Heart left ventricle (tissue), 16 donors: ENCODE results near the gene SELENON. TPM values are rescaled to one million over a fixed set of nuclear protein-coding genes. Genes with fewer than 3 reads are reported as not detected.

Experiments used
- ATAC-seq, 4 donors: fragments of 200-7000 bp; cut with Tn5 transposase; one replicate each; pipeline ENCODE4 v1.9.1; 2020 to 2022; ENCODE audit warnings: moderate library complexity in 4 of 4, mild to moderate bottlenecking in 3 of 4, moderate number of reproducible peaks in 1 of 4
- DNase-seq, 5 donors: peaks; one replicate each; pipeline ENCODE4 v3.0.0-alpha.2; 2020
- H3K27ac ChIP-seq, 12 donors: fragments of 200-600 bp; sonication (generic) in 4 of 12; one replicate each; pipeline versions ENCODE4 v1.5.0 to v1.8.0; 2016 to 2022; ENCODE audit warnings: mild to moderate bottlenecking in 2 of 12
- H3K27me3 ChIP-seq, 9 donors: fragments of 200-600 bp; sonication (generic) in 2 of 9; one replicate each; pipeline versions ENCODE4 v1.5.1 to v1.8.0; 2016 to 2022; ENCODE audit warnings: mild to moderate bottlenecking in 3 of 9
- H3K36me3 ChIP-seq, 9 donors: fragments of 200-600 bp; sonication (generic) in 2 of 9; one replicate each; pipeline versions ENCODE4 v1.5.0 to v1.8.0; 2018 to 2022; ENCODE audit warnings: mild to moderate bottlenecking in 2 of 9
- H3K4me1 ChIP-seq, 12 donors: fragments of 200-600 bp; sonication (generic) in 4 of 12; one replicate each; pipeline versions ENCODE4 v1.5.0 to v1.8.0; 2016 to 2022; ENCODE audit warnings: mild to moderate bottlenecking in 3 of 12
- H3K4me3 ChIP-seq, 12 donors: fragments of 200-600 bp; sonication (generic) in 4 of 12; one replicate each; pipeline versions ENCODE4 v1.5.0 to v1.8.0; 2017 to 2022; ENCODE audit warnings: mild to moderate bottlenecking in 9 of 12, moderate library complexity in 4 of 12
- H3K9me3 ChIP-seq, 12 donors: fragments of 200-600 bp; sonication (generic) in 4 of 12; one replicate each; pipeline versions ENCODE4 v1.5.0 to v1.8.0; 2016 to 2022; ENCODE audit warnings: mild to moderate bottlenecking in 1 of 12
- POLR2A ChIP-seq, 2 donors: fragments of 450-650 bp; IDR thresholded peaks; one replicate each; pipeline ENCODE4 v1.6.1; 2017; ENCODE audit warnings: antibody characterized with exemption in 2 of 2, mild to moderate bottlenecking in 2 of 2, moderate library complexity in 2 of 2
- WGBS, 4 donors: extraction: QIAGEN DNeasy Blood & Tissue Kit in 2 of 4; methylation state at CpG; one replicate each; pipeline versions ENCODE4 v1.1.5 to v1.1.7; 2013 to 2018; 5-methylcytosine and 5-hydroxymethylcytosine counted together
- intact Hi-C, 10 donors: fragments of 100-400 bp; cut with DNase I; formaldehyde crosslinking; loops; one replicate each; pipeline versions ENCODE4 v1.11.1 to v1.14.2; 2022
- polyA plus RNA-seq, 2 donors: library from polyadenylated mRNA; stranded (reverse); fragments of 200-250 nt; gene quantifications; one replicate each; pipeline ENCODE4 v1.2.3, GENCODE V29; 2013
- total RNA-seq, 9 donors: library from RNA; depleted of rRNA in 2 of 9; stranded (reverse); fragments of >200 nt in 2 of 9; fragmentation: NEBNext Ultra II Directional in 3 of 9; extraction: Animal tissue kit (Norgen Biotek cat#: 25700) in 3 of 9; gene quantifications; one replicate each; pipeline versions ENCODE4 v1.1.0 to v1.2.4, GENCODE V29; 2016 to 2023
- TF ChIP-seq, protein P1 (sequence below), 12 donors: fragments of 200-600 bp; sonication (generic) in 4 of 12; IDR thresholded peaks; one replicate each; pipeline versions ENCODE4 v1.5.0 to v1.8.0; 2018 to 2022; ENCODE audit warnings: antibody characterized with exemption in 12 of 12, mild to moderate bottlenecking in 5 of 12
- donor health status: ischemic (EF 13 %, LVEDD 7.1; RV severe dilation, severe dysfunction).
- donor health status: healthy with polysubstance abuse.
- donor health status: DM: no; HTN: yes; CAD: no.
- donor health status: DM: no; HTN: no; CAD: no.
- donor health status: ischemic (EF 25% LVEDD 6.9; RV normal size, moderate dysfunction).
- donor health status: ischemic (EF 25% LVEDD 5.7; RV mildly dilated, moderate dysfunction).
- donor health status: healthy.
- donor health status: DM: yes; HTN: yes; CAD: no.
- donor health status: ischemic (EF 35%, LVEDD 5.7; RV mildly dilated, moderate dysfunction).
- donor health status: nonischemic (EF 11% LVEDD 7.7; RV severe dilation, severe dysfunction).
- donor health status: DM: yes; HTN: yes; CAD: no.
- donor health status: PGD.
- donor health status: ischemic (EF 29% LVEDD 5.4; RV normal size, mild dysfunction).
- donor health status: nonischemic (EF 23%, LVEDD 6.1; RV moderate dilation, normal function).

Gene SELENON
- total and polyA plus RNA-seq, 11 donors = 28.9 to 92.3 (median 48.5) TPM

DNA sequence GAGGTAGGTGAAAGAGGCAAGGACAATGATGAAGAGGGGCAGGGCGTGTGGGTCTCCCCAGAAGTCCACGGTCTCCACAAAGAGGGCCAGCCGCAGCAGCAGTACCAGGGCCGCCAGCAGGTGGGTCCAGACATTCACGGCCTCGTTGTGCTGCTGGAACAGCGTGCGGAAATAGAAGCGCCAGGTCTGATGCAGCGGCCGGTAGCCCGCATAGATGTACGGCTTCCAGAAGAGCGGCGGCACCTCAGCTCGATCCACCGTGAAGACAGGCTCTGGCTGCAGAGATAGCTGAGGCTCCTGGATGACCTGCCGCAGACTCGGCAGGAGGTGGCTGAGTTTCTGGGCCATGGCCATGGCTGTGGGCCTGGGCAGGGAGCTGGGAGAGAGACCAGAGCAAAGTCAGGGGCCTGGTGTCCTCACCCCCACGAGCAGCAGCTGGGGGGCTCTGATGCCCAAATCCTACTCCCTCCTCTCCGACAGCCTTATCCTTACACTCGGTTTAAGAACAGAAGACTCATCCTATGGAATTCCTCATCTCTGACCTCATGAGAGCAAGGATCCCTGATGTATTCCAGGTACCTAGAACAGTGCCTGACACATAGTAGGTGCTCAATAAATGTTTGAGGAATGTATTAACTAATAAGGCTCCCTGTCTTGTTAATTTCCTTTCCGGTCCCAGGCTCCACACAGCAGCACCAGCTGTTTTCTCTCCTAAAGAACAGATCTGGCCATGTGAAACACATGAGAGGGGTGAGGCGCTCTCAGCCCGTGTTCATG lies 63.7 kb downstream of the SELENON start:
- H3K9me3 ChIP-seq = no peaks in the 10 kb centered on the region
- intact Hi-C loops = no loop called here
- peaks cover 0 to 30% (median 6%) of the 10 kb centered on the region in 12 donors for H3K4me1 ChIP-seq
- H3K27ac ChIP-seq = no peak overlapping the region
- no peak for TF ChIP-seq POLR2A (IDR thresholded peaks at IDR 0.05)
- TF ChIP-seq, protein P1, sequence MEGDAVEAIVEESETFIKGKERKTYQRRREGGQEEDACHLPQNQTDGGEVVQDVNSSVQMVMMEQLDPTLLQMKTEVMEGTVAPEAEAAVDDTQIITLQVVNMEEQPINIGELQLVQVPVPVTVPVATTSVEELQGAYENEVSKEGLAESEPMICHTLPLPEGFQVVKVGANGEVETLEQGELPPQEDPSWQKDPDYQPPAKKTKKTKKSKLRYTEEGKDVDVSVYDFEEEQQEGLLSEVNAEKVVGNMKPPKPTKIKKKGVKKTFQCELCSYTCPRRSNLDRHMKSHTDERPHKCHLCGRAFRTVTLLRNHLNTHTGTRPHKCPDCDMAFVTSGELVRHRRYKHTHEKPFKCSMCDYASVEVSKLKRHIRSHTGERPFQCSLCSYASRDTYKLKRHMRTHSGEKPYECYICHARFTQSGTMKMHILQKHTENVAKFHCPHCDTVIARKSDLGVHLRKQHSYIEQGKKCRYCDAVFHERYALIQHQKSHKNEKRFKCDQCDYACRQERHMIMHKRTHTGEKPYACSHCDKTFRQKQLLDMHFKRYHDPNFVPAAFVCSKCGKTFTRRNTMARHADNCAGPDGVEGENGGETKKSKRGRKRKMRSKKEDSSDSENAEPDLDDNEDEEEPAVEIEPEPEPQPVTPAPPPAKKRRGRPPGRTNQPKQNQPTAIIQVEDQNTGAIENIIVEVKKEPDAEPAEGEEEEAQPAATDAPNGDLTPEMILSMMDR (IDR thresholded peaks at IDR 0.05) = no peak
- no peaks in the 10 kb centered on the region for H3K27me3 ChIP-seq
- no peak overlapping the region for H3K4me3 ChIP-seq
- no peak for DNase-seq
- H3K36me3 ChIP-seq = peaks cover 0 to 9% (median 0%) of the 10 kb centered on the region in 9 donors
- WGBS, 4 donors = 93 to 95% (median 94%) methylated on average over 25 of the region's 25 CpGs
- no peak for ATAC-seq

DNA sequence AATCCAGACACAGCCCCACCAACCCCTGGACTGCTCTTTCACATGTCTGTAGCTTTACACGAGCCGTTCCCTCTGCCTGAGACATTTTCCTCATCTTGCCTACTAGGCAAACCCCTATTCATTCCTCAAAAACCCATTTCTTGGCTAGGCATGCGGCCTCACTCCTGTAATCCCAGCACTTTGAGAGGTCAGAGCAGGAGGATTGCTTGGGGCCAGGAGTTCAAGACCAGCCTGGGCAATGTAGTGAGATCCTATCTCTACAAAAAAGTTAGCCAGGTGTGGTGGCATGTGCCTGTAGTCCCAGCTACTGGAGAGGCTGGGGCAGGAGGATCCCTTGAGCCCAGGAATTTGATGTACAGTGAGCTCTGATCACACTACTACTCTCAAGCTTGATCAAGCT lies 64.4 kb downstream of the SELENON start:
- intact Hi-C loops = no loop called here
- peaks cover 0 to 15% (median 0%) of the 10 kb centered on the region in 9 donors for H3K36me3 ChIP-seq
- DNase-seq (no peak), ATAC-seq (no peak)
- no peak overlapping the region for H3K4me3 ChIP-seq
- no peaks in the 10 kb centered on the region for H3K27me3 ChIP-seq
- H3K4me1 ChIP-seq = peaks cover 0 to 25% (median 0%) of the 10 kb centered on the region in 12 donors
- no peak overlapping the region for H3K27ac ChIP-seq
- H3K9me3 ChIP-seq = no peaks in the 10 kb centered on the region
- TF ChIP-seq POLR2A (IDR thresholded peaks at IDR 0.05) = no peak
- TF ChIP-seq, protein P1 (IDR thresholded peaks at IDR 0.05) = no peak
- WGBS, 4 donors = 91 to 96% (median 94%) methylated on average over 3 of the region's 3 CpGs

DNA sequence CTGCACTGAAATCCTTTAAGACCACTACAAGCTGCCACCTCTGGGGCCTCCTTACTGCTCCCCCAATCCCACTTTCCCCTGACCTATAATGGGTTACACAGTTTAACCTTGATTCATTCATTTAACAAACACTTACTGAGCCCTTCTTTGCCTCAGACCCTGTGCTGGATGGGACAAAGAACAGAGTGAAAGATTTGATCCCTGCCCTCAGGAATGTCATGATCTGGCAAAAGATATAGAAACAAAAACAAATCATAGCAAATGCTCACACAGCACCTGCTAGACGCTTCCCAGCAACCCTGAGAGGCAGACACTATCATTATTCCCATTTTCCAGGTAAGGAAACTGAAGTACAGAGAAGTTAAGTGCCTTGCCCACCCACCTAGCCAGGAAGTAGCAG lies 66.3 kb downstream of the SELENON start:
- intact Hi-C loops = no loop called here
- ATAC-seq (no peak), DNase-seq (no peak)
- peaks cover 0 to 17% (median 4%) of the 10 kb centered on the region in 12 donors for H3K4me1 ChIP-seq
- H3K36me3 ChIP-seq = peaks cover 0 to 16% (median 0%) of the 10 kb centered on the region in 9 donors
- H3K4me3 ChIP-seq = no peak overlapping the region
- no peaks in the 10 kb centered on the region for H3K9me3 ChIP-seq
- no peak overlapping the region for H3K27ac ChIP-seq
- 92 to 100% (median 95%) methylated on average over 1 of the region's 1 CpG for whole genome bisulfite sequencing, 4 donors
- TF ChIP-seq, protein P1 (IDR thresholded peaks at IDR 0.05) = no peak
- no peak for TF ChIP-seq POLR2A (IDR thresholded peaks at IDR 0.05)
- H3K27me3 ChIP-seq = no peaks in the 10 kb centered on the region

DNA sequence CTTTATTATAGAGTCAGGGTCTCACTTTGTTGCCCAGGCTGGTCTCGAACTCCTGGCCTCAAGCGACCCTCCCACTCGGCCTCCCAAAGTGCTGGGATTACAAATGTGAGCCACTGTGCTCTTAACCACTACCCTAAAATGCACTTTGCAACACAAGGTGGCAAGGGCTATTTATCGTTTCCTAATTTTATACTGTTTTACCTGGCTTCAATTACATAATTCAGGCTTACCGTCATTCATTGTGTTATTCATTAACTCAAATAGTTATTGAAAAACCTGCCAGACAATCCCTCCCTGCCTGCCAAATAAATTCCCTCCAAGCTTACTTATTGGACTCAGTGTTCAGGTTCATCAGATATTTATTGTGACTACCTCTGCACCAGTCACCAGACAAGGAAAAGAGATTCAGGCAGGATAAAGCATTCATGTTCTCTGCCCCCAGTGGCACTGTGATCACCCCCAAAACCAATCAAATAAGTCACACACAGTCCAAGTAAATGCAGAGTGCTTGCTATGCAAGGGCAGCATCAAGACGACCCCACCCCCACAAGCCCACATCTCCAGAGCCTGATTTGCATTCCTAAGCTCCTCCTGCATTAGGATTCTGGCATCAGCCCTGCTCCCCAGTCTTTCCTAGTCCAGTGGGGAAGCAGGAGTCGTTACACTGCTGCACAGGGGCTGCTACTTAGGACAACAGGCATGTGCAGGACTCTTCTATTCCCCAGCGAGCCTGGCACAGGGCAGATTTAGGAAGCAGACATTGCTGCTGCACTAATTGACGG lies 67.4 kb downstream of the SELENON start:
- Histone ChIP-seq H3K27ac (no peak overlapping the region), H3K36me3 (peaks cover 0 to 16% (median 0%) of the 10 kb centered on the region in 9 donors), H3K9me3 (no peaks in the 10 kb centered on the region), H3K4me1 (peaks cover 0 to 20% (median 8%) of the 10 kb centered on the region in 12 donors), H3K27me3 (no peaks in the 10 kb centered on the region), H3K4me3 (no peak overlapping the region)
- DNase-seq = no peak
- WGBS, 4 donors = 76 to 86% (median 82%) methylated on average over 9 of the region's 9 CpGs
- TF ChIP-seq POLR2A (IDR thresholded peaks at IDR 0.05) = no peak
- TF ChIP-seq, protein P1 (IDR thresholded peaks at IDR 0.05) = no peak
- ATAC-seq = no peak
- intact Hi-C loops = no loop called here
